Kidney epithelial cell (primary cell): ENCODE measurements around the gene KRT28. TPM values are rescaled to one million over a fixed set of nuclear protein-coding genes. Genes with fewer than 3 reads are reported as not detected.
"Not testable (repeated sequence)": the region's sequence is repeated elsewhere in the genome, so short reads cannot be mapped to it uniquely, and the experiment has no call there.

Source experiments
- DNase-seq: peaks from one replicate; pipeline ENCODE4 v3.0.0-alpha.2; 2010; ENCODE audit warnings: low read depth
- H3K27me3 ChIP-seq: 2 replicates; pipeline ENCODE4 v1.6.0; 2011; ENCODE audit warnings: low read length; ENCODE audit not compliant: control insufficient read depth, insufficient read depth
- H3K36me3 ChIP-seq: 2 replicates; pipeline ENCODE4 v1.5.1; 2011; ENCODE audit warnings: low read length; ENCODE audit not compliant: control insufficient read depth, insufficient read depth
- H3K4me3 ChIP-seq: 2 replicates; pipeline ENCODE4 v1.5.1; 2011; ENCODE audit warnings: low read depth, mild to moderate bottlenecking, control low read depth, low read length
- total RNA-seq: library from RNA; depleted of rRNA; stranded (reverse); fragments of >200 nt; gene quantifications from 2 replicates; pipeline ENCODE4 v1.2.3, GENCODE V29; 2015
- TF ChIP-seq, protein P1 (sequence below): IDR thresholded peaks from 2 replicates; pipeline ENCODE4 v1.5.1; 2011; ENCODE audit warnings: mild to moderate bottlenecking, moderate library complexity, low read length, control low read depth, inconsistent platforms; ENCODE audit not compliant: insufficient read depth, poor library complexity, severe bottlenecking

The KRT28 gene
- total RNA-seq, 1 donor from 2014 or later: not detected

- Histone ChIP-seq H3K36me3 (no peaks in the 10 kb centered on the region), H3K27me3 (no peaks in the 10 kb centered on the region), H3K4me3 (no peak overlapping the region)
- no peak for DNase-seq
- TF ChIP-seq, protein P1, sequence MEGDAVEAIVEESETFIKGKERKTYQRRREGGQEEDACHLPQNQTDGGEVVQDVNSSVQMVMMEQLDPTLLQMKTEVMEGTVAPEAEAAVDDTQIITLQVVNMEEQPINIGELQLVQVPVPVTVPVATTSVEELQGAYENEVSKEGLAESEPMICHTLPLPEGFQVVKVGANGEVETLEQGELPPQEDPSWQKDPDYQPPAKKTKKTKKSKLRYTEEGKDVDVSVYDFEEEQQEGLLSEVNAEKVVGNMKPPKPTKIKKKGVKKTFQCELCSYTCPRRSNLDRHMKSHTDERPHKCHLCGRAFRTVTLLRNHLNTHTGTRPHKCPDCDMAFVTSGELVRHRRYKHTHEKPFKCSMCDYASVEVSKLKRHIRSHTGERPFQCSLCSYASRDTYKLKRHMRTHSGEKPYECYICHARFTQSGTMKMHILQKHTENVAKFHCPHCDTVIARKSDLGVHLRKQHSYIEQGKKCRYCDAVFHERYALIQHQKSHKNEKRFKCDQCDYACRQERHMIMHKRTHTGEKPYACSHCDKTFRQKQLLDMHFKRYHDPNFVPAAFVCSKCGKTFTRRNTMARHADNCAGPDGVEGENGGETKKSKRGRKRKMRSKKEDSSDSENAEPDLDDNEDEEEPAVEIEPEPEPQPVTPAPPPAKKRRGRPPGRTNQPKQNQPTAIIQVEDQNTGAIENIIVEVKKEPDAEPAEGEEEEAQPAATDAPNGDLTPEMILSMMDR: no peak
Measured at GRCh38 chr17:40760105-40761016, 39.4 kb downstream of the KRT28 start.

DNA sequence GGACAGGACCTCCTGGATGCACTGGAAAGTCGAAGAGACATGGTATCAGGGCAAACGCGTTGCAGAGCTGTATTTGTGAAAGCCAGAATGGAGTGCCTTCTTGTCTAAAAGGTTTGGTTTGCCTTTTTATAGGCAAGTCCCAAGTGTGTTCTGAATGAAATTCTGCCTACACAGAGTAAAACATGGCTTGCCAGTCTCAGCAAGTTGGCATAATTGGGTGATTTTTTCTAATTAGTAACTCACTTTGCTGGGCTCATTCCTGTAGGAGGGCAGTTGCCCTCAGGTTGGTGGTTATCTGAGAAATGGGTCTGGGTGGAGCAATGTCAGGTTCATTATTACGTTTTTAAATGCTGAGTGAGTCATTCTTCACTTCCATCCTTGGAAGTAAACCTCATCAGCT, 44.5 kb downstream of the KRT28 start, which contains the start of gene KRT25:
Gene KRT25 (minus strand): TSS at position 101 of the 400 bp plus-strand sequence. CDS start 60 bp downstream, at position 41.
- DNase-seq: no peak
- Histone ChIP-seq H3K27me3 (no peaks in the 10 kb centered on the region), H3K36me3 (no peaks in the 10 kb centered on the region), H3K4me3 (no peak within 1 kb of the TSS)
- TF ChIP-seq, protein P1: no peak

GRCh38 chr17:40753804-40754203, 46.0 kb downstream of the KRT28 start:
- no peak for DNase-seq
- no peaks in the 10 kb centered on the region for H3K27me3 ChIP-seq
- TF ChIP-seq, protein P1: no peak
- no peak overlapping the region for H3K4me3 ChIP-seq
- no peaks in the 10 kb centered on the region for H3K36me3 ChIP-seq

DNA sequence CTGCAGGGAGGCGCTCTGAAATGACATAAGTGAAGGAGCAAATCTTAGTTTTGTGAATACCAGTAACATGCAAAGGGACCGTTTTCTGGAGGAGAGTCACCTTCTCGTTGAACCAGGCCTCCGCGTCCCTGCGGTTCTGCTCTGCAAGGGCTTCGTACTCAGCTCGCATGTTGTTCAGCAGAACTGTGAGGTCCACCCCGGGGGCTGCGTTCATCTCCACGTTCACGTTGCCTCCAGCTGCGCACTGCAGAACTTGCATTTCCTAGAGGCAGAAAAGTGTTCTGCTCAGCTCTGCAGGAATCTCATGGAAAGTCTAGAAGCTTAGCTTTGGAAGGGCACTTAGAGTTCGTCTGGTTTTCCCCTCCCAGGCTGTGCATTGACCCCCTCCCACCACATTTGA, 48.7 kb downstream of the KRT28 start:
- TF ChIP-seq, protein P1: no peak
- Histone ChIP-seq H3K36me3 (no peaks in the 10 kb centered on the region), H3K4me3 (no peak overlapping the region), H3K27me3 (no peaks in the 10 kb centered on the region)
- DNase-seq: no peak

GRCh38 chr17:40750391-40750790, 49.4 kb downstream of the KRT28 start:
- H3K4me3 ChIP-seq: no peak overlapping the region
- no peaks in the 10 kb centered on the region for H3K27me3 ChIP-seq
- TF ChIP-seq, protein P1: no peak
- no peaks in the 10 kb centered on the region for H3K36me3 ChIP-seq
- DNase-seq: no peak

GRCh38 chr17:40748666-40749065, 51.1 kb downstream of the KRT28 start:
- H3K27me3 ChIP-seq, DNase-seq, H3K4me3 ChIP-seq, H3K36me3 ChIP-seq: not testable (repeated sequence)

Other genes starting within 250 kb of the KRT28 start
- gene CCR7, start 234.5 kb downstream of the KRT28 start, total RNA-seq: not detected in 2 replicates
- 105 and 115 TPM in 2 replicates for gene SMARCE1, start 152.1 kb downstream of the KRT28 start, total RNA-seq
- not detected in 2 replicates for gene KRT222, start 134.8 kb downstream of the KRT28 start, total RNA-seq
- gene KRT24, start 96.2 kb downstream of the KRT28 start, total RNA-seq: not detected in 2 replicates
- not detected in 2 replicates for gene KRT25, start 44.6 kb downstream of the KRT28 start, total RNA-seq
- gene KRT26, start 27.8 kb downstream of the KRT28 start, total RNA-seq: not detected in 2 replicates
- not detected in 2 replicates for gene KRT27, start 17.4 kb downstream of the KRT28 start, total RNA-seq
- gene KRT10, start 22.7 kb upstream of the KRT28 start, total RNA-seq: 24.5 and 29.9 TPM in 2 replicates
- gene KRT12, start 67.3 kb upstream of the KRT28 start, total RNA-seq: not detected in 2 replicates
- not detected in 2 replicates for gene KRT20, start 85.3 kb upstream of the KRT28 start, total RNA-seq
- gene KRT23, start 137.7 kb upstream of the KRT28 start, total RNA-seq: 24.2 and 25.9 TPM in 2 replicates
- not detected in 2 replicates for gene KRT39, start 167.0 kb upstream of the KRT28 start, total RNA-seq
- not detected in 2 replicates for gene KRT40, start 184.4 kb upstream of the KRT28 start, total RNA-seq
- not detected in 2 replicates for gene KRTAP3-3, start 194.2 kb upstream of the KRT28 start, total RNA-seq
- gene KRTAP3-2, start 199.9 kb upstream of the KRT28 start, total RNA-seq: not detected in 2 replicates
- gene KRTAP3-1, start 209.2 kb upstream of the KRT28 start, total RNA-seq: not detected in 2 replicates
- not detected in 2 replicates for gene KRTAP1-5, start 227.2 kb upstream of the KRT28 start, total RNA-seq
- gene KRTAP1-4, start 230.2 kb upstream of the KRT28 start, total RNA-seq: not detected in 2 replicates
- gene KRTAP1-3, start 234.9 kb upstream of the KRT28 start, total RNA-seq: not detected in 2 replicates
- gene KRTAP1-1, start 241.5 kb upstream of the KRT28 start, total RNA-seq: not detected in 2 replicates
- gene KRTAP2-1, start 247.4 kb upstream of the KRT28 start, total RNA-seq: not detected in 2 replicates